Cerebellar nuclear complex (tissue), 1 donor: ENCODE data around the gene ANKS6.

Experiments used
- DNase-seq, 2 experiments: peaks; one replicate each; lab custom pipeline; 2025; lab: John Stamatoyannopoulos, UW

Gene ANKS6

DNA sequence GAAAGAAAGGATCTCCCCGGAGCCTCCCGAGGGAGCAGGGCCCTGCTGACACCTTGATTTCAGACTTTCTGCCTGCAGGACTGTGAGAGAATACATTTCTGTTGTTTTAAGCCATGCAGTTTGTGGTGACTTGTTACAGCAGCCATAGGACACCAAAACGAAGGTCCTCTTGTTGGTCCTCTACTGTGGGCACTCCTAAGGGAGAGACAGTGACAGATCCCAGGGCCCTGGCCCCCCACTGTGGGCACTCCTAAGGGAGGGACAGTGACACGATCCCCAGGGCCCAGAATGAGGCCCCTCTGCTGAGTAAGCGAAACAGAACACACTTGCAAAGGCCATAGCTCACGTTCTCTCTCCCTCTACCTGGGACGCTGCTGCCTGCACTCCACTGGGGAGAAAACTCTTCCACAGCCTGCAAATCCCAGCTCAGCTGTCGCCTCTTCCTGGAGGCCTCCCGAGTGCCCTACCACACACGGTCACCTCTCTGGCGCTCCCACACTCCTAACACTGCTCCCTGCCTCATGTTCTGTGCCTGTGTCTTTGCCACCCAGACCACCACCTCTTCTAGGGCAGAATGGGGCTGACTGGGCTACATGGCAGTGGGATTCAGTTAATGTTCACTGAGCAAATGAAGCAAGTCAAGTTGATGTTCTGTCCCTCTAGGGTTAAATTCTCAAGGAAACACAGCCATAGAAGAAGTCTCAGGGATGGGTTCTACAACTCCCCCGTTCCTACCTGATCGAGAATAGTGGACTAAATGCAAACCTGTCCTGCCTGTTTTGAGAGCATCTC lies 23.8 kb downstream of the ANKS6 start:
- DNase-seq, result no peak

DNA sequence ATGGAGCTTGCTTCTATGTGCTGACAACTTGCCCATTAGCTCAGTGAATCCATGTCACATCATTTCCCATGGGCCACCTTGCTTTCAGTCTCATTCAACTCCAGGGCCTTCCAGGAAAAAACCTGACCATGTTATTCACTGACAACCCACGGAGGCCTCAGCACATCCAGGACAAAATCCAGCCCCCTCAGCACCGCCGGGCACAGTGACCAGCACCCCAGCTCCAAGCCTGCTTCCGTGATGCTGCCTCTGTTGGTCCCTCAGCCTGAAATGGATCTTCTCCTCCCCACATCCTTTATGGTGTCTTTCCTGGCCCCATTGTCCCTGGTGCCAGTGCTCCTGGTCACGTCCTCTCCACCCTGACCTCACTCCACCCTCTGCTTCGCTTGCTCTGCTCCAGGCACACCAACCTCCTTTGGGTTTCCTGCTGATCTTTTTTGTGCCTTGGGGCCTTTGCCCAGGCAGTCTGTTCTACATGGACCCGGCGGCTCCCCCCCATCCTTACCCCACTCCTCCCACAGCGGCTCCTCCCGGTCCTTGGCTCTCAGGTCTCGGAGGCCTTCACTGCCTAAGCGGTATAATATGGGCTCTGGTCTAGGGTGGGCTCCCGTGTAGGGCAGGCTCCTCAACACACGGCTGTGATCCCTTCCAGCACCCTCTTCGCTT lies 25.0 kb downstream of the ANKS6 start:
- no peak for DNase-seq

DNA sequence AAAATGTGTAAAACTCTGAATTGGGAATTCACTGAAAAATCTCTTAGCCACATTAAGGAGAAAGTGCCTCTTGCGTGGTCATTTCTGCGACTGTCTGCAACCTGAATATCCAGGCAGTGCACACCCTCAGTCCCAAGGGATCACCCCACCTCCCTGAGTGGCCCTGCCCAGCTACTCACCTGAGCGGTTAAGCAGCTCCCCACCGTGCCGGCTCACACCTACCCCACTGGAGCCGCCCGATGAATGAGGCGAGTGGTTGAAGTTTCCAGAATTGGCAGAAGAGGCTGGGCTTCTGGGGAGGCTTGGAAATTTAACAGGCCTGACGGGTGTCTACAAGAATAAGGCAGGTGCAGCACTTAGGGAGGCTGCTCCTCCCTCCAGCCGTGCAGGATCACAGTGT lies 25.6 kb downstream of the ANKS6 start:
- DNase-seq, result no peak

DNA sequence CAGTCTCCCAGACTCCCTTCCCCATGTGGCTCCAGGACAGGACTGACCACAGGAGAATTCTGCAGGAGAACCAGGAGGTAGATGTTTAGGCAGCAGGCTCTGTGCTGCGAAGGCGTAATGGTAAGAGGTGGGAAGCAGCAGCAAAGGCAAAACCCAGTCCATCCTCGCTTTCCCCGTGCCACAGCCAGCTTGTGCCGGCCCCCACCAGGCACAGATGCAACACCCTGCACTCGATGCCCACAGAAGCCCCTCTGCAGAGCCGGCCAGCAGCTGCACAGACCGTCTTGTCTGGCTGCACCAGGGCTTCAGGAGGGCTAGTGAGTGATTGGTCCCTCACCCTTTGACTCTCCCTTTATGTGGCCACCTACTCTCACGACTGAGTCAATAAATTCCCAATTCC lies 28.0 kb downstream of the ANKS6 start:
- DNase-seq, result no peak

DNA sequence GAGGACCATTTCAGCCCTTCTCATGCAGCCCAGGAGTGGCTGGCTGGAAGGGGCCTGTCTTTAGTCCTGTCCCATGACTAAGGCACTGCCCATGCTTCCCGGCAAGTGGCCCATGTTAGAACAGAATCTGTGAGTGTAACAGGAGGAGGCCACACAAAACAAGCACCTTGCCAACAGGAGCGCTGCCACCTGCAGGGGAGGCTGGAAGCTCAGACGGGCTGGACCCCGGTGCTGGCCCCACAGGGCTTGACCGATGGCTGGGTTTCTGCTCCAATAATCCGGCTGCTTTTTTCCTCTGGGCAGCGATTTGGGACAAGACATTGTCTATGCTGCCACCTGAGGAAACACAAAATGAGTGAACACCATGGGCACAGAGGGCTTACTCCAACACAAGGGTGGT lies 28.4 kb downstream of the ANKS6 start:
- no peak for DNase-seq

DNA sequence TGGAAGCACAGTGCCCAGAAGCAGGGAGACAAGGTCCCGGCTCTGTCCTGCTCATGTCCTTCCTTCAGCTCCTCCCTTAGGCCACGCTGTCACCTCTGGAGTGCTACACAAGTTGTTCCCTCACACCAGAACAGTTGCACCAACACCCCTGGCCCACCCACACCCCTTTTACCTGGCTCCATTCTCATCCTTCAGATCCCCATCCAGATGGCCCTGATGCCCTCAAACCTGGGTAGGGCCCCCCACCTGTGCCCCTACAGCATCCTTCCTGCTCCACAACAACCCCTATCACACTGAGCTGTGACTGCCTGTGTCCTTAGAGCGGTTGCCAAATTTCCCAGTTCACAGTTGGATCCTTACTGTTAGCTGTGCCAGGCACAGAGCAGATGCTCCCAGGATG lies 29.2 kb downstream of the ANKS6 start:
- DNase-seq, result no peak

DNA sequence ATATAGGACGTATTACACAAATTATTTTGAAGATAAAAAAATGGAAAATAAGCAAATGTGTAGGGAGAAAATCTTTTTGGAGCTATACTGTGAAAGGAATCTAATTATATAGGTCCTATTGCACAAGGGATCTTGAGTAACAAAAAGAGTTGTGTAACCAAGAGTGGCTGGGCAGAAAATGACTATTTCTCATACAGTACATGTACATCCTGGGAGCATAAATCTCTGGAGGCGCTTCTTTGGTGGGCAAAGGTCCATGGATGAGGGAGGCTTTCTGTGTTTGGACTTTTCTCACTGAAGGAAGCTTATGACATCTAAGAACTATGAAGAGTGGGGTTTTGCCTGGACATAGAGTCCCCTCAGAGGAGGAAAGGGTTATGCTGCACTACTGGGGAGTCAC lies 29.8 kb downstream of the ANKS6 start:
- DNase-seq, result no peak

DNA sequence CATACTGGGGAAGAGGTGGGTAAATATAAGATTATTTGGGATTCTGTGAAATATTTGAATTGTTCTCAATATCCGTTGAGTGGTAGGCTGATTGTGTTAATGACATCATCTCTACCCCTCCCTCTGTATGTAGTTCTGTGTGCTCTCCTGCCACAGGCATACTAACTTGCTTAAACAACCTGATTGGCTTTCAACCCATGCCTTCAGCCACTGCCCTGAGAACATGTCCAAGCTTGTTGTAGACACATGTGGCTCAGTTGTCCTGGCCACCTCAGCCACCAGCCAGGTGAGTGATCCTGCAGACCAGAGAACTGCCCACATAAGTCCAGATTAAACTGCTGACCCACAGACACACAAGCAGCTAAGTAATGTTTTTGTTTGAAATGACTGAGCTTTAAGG lies 31.1 kb downstream of the ANKS6 start:
- no peak for DNase-seq

DNA sequence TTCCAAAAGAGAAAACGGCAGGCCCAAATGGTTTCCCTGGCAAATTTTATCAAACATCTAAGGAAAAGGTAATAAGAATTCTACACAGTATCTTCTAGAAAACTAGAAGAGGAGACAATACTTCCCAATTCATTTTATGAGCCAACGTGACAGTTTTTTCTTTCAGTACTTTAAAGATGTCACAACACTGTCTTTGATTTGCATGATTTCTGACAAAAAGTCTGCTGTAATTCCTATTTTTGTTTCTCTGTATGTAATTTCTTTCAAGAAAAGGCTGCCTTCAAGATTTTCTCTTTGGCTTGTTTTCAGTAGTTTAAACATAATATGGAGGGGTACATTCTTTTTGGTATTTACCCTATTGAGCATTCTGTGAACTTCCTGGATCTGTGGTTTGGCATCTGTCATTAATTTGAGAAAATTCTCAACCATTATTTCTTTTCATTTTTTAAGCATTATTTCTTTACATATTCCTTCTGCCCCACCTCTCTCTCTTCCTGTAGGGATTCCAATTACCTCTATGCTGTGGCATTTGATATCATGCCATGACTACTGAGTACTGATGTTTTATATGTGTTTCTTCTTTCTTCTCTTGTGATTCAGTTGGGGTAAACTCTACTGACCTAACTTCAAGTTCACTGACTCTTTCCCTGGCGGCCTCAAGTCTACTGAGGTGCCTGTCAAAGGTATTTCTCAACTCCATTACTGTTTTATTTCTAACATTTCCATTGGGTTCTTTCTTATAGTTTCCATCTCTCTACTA lies 32.2 kb downstream of the ANKS6 start:
- DNase-seq, result no peak

DNA sequence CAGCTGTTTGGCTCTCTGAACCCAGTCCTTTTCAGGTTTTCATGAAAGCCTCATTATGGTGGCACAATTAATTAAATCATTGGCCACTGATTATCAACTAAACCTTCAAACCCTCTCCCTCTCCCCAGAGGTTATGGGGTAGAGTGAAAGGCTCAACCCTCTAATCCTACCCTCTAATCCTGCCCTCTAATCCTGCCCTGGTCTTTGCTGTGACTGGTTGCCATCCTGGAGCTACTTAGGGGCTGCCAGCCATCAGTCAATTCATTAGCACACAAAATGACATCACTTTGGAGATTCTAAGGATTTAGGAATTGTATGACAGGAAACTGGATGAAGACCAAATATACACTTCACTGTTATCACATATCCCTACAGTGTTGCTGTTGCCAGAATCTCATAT lies 36.1 kb downstream of the ANKS6 start:
- no peak for DNase-seq

DNA sequence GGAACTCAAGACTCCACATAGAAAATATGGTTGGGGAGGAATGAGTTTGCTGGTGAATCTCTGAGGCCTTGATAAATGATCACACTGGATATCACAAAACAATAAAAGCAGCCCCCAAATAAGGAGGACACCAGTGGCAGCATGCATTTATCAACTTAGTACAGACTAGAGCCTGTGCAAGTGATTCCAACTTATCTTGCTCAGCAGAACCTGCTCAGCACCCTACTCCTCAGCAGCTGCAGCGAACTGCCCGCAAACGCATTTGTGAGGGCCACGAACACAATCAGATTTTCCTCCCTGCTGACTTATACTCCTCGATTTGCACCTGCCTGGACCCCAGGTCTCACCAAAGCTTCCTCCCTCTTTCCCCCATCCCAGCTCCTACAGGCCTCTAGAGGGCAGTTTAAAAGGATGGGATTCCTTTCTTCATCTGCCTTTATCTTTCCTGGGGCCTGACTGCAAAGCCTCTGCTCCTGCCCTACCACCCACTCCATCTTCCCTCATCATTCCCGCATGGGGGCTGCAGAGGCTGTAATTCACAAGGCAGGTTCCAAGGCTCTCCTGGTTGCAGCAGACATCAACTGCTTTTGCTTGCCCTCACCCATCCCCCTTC lies 41.2 kb downstream of the ANKS6 start:
- DNase-seq, result no peak

DNA sequence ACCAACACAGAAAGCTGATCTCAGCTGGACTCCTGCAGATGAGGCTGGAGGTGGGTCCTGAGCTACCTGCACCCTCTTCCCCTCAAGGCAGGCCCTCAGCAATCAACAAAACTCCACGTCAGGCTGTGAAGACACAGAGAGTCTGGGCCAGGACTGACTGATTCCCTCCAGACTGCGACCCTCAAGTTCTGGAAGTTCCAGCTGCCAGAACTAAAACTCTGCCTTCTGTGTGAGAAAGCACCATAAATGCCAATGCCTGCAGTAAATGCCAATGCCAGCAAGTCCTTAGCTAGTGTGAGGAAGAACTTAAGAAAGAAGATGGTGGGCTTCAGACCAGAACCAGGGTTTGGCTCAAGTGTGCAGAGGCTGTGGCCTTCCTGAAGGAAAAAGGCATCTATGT lies 45.1 kb downstream of the ANKS6 start:
- no peak for DNase-seq

DNA sequence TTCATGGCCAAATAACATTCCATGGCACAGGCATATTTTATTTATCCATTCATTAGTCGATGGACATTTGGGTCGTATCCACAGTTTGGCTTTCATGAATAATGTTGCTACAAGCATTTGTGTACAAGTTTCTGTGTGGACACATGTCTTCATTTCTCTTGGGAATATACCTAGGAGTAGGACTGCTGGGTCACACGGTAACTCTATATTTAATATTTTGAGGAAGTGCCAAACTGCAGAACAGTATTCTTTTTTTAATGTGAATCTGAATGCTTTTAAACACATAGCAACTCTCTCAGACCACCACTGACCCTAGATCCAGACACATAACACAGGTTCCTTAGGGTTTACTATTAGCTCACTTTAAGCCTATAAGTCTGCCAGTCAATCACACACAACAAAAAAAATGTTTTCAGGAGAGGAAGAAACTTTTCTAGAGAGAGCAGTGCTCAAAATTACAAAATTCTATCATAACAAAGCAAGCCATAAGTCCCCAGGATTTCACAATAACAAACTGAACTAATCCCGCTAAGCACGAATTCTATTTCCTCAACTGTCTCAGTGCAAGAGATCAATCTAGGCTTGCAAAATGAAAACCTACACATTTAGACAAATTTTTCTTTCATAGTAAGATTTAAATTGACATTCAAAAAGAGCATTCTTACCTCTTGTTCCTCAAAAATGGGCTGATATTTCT lies 45.8 kb downstream of the ANKS6 start:
- DNase-seq, result no peak

DNA sequence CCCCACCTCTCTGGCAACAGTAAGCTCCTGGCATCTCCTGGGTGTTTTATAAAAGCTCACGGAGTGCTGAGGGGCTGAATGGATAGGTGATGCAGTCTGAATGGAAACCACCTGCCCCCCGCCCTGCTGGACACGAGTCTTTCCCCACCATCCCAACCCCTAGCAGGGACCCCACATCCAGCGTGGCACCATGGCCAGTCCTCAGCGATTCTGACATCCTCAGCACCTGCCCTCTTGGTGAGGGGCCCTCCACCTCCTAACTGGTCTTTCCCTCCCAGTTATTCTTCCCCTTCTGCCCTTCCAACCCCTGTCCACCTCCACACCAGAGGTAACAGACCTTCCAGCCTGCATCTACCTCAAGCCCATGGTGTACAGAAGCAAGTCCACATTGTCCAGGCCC lies 48.9 kb downstream of the ANKS6 start:
- no peak for DNase-seq

DNA sequence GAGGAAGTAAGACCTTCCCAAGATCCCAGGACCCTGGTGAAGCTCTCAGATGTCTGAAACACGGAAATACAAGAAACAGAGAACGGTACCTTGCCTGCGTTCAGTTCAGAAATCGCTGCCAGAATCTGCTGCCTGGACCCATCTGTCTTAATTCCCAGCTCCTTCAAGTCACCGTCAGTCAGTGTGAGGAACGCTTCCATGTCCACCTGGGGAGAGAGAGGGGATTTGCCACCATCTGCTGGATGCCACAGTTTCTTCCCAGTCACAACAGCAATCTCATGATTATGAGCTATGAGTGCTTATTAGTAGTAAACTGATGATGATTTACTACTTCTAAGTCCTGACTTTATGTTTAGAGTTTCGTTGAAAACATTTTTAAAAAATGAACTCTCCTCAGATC lies 50.9 kb downstream of the ANKS6 start:
- DNase-seq, result peak in 1 of 2 experiments; percentile 33

DNA sequence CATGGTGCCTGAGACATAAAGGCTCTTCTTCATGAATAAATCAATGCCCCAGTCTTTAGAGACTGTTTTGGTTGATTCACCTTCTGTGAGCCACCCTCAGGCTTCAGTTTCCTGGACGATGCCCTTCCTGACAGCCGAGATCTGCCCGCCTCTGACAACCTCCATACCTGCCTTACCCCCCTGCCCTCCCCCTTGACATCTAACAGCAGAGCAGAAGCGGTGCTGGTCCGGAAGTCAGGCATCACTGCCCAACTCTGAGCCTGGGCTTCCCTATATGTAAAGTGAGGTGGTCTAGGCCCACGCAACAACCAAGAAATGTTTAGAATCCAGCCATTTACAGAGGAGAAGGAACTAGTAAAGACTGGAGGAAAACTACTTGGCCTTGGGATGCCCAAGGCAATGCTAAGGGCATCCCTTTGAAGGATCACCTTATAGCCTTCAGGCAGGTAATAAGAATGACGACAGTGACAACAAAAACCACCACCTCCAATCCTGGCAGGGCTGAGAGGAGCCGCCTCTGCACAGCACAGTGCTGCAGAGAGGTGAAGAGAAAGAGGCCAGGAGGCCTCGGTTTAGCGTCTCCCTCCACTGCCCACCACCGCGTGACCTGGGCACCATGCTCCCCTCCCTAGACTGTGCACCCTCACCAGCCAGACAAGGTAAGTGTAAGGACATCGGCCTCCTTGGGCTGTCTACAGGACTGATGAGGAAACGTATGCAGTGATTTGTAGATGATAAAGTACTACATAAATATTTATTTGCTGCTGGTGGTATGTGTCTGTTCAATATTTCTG lies 52.3 kb downstream of the ANKS6 start:
- DNase-seq, result no peak

DNA sequence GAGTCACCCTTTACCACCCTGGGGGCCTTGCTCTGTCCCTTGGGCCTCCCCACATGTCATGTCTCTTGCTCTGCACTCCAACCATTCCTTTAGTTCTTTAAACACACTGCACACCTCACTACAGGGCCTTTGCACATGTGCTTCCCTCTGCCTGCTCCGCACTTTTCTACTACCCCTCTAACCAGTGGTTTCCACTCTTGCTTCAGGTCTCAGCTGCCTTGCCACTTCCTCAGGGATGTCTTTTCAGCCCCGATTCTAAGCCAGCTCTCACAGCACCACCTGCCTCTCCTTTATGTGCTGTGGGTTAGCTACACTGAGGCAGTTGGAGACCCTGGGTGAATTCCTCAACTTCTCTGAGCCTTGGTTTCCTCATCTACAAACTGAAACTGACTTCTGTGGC lies 53.0 kb downstream of the ANKS6 start:
- no peak for DNase-seq

DNA sequence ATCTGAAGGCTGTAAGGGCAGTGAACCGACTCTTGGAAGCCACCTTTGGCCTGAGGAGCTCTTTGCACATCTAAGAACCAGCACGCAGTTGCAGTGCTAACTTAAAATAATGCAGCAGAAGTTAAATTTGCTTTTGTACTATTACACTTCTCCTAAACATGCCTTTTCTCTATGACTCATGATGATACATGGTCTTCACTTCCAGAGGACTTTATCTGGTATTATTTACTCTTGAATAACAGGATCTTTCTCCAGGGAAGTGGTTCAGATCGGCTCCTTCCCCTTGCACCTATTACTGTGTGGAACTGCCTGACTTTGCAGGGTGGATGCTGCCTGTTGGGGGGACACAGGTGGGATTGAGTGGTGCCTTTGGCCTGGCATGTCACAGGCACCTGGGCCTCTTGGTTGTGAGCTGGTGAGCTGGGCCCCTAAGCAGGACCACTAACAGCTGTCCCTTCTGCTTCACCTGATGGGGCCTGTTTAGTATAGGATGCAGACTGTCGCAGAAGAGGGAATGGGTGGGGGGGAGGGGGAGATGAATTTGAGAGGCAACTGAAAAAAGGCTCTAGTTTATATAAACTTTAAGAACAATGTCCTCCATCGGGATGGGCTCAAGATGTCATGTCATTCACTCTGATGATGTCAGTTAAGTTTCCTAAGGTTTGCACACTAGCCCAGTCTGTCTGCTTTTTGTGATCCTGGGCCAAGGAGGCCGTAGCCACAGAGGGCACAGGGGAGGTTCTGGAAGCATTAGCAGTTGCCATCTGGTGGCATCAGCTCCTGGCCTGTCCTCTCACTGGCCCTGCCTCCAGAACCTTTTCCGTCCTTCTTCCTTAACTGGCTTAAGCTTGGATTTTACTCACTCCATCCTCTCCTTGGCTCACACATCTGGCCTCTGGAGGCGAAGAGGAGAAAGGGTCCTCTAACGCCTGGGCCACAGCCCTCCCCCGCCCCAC lies 53.8 kb downstream of the ANKS6 start:
- peak in 1 of 2 experiments; percentile 8 for DNase-seq

DNA sequence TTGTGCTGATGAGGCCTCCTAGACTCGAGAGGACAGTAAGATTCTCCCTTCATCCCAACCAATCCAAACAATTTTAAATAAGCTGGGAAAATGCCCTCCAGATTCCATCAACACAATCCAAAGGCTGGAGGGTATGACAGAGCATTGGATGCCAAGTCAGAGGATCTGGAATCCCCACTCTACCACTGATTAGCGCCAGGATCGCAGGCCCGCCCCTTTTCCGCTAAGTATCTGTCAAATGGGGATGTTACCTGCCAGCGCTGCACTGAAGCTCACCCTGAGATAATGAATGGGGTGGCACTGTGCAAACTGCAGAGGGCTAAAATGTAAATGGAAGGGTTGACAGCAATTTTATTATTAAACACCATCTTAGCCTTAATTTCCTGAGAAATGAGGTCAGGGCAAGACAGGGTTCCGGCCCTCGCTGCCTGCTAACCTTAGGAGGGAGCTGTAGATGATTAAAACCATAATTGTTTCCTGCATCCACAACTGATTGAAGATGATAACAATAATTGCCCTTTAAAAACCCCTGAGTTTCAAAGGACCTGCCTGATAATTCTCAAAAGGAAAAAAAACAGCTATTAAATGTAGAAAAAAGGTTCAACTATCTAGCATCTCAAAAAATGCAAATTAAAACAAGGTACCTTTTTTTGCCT lies 56.0 kb downstream of the ANKS6 start:
- no peak for DNase-seq
